H1 (cell line): ENCODE measurements around the gene GALNTL6. TPM values are rescaled to one million over a fixed set of nuclear protein-coding genes. Genes with fewer than 3 reads are reported as not detected.

ENCODE experiments used
- CTCF ChIA-PET: fragments of 300-600 bp; sonication (Branson Sonifier 250); formaldehyde crosslinking; loops from one replicate; lab custom pipeline; 2021; ENCODE audit not compliant: partially characterized antibody; lab: Charles Lee
- POLR2A ChIA-PET: fragments of 300-600 bp; sonication (Branson Sonifier 250); formaldehyde crosslinking; loops from one replicate; lab custom pipeline; 2021; ENCODE audit warnings: inconsistent platforms; ENCODE audit not compliant: partially characterized antibody; lab: Charles Lee
- DNase-seq, 2 experiments: peaks; one replicate each; pipeline versions ENCODE4 v3.0.0 to v3.0.0-alpha.2; 2010 to 2022; ENCODE audit warnings: low spot score in 2 of 2, low read depth in 1 of 2, mixed read lengths in 1 of 2
- FAIRE-seq: peaks from 2 replicates; lab custom pipeline; 2011; peaks lifted over from hg19 to GRCh38; lab: Jason Lieb, UNC
- H2AFZ ChIP-seq: 2 replicates; pipeline ENCODE4 v1.8.1; 2012; ENCODE audit warnings: low read length, inconsistent platforms
- H2AK5ac ChIP-seq: 2 replicates; pipeline ENCODE4 v1.6.1; 2013; ENCODE audit warnings: low read depth, low read length
- H2BK120ac ChIP-seq: replicated peaks from 2 replicates; pipeline ENCODE3; 2013; ENCODE audit warnings: low read depth, low read length, inconsistent platforms
- H2BK12ac ChIP-seq: 2 replicates; pipeline ENCODE4 v1.6.1; 2013; ENCODE audit warnings: low read depth, low read length
- H2BK15ac ChIP-seq: 2 replicates; pipeline ENCODE4 v1.6.1; 2013; ENCODE audit warnings: low read length
- H2BK20ac ChIP-seq: 2 replicates; pipeline ENCODE4 v1.6.1; 2013; ENCODE audit warnings: low read length
- H2BK5ac ChIP-seq: 2 replicates; pipeline ENCODE4 v1.6.1; 2013; ENCODE audit warnings: low read depth, low read length
- H3K14ac ChIP-seq: 2 replicates; pipeline ENCODE4 v1.6.1; 2013; ENCODE audit warnings: inconsistent platforms; ENCODE audit not compliant: insufficient read length
- H3K18ac ChIP-seq: 2 replicates; pipeline ENCODE4 v1.6.1; 2013; ENCODE audit warnings: low read length; ENCODE audit errors: extremely low read depth
- H3K23ac ChIP-seq: 2 replicates; pipeline ENCODE4 v1.6.1; 2013; ENCODE audit warnings: inconsistent platforms; ENCODE audit not compliant: insufficient read length
- H3K23me2 ChIP-seq: 2 replicates; pipeline ENCODE4 v1.6.1; 2013; ENCODE audit warnings: low read depth, low read length
- H3K27ac ChIP-seq: 2 replicates; pipeline ENCODE4 v1.6.1; 2011; ENCODE audit warnings: low read depth, low read length, inconsistent platforms
- H3K27me3 ChIP-seq, 4 experiments: replicated peaks in 1 of 4; 1 replicate in 1 of 4; 2 replicates in 3 of 4; pipeline versions ENCODE4 v1.6.1 to v1.8.1; 2011 to 2013; ENCODE audit warnings: low read length in 3 of 4, mild to moderate bottlenecking in 3 of 4, inconsistent platforms in 2 of 4, mixed read lengths in 2 of 4, moderate library complexity in 1 of 4; ENCODE audit not compliant: control insufficient read depth in 3 of 4, insufficient read depth in 3 of 4; ENCODE audit errors: extremely low read depth in 1 of 4
- H3K36me3 ChIP-seq, 4 experiments: 2 replicates each; pipeline versions ENCODE4 v1.6.1 to v1.8.1; 2011 to 2013; ENCODE audit warnings: mild to moderate bottlenecking in 4 of 4, low read length in 3 of 4, moderate library complexity in 2 of 4, control low read depth in 1 of 4, inconsistent platforms in 1 of 4; ENCODE audit not compliant: insufficient read depth in 4 of 4, control insufficient read depth in 2 of 4
- H3K4ac ChIP-seq: replicated peaks from 2 replicates; pipeline ENCODE3; 2013; ENCODE audit warnings: low read length, low read depth, mixed read lengths, inconsistent platforms; ENCODE audit not compliant: insufficient read length
- H3K4me1 ChIP-seq, 4 experiments: replicated peaks in 1 of 4; 1 replicate in 1 of 4; 2 replicates in 3 of 4; pipeline versions ENCODE4 v1.6.1 to v1.8.1; 2011 to 2013; ENCODE audit warnings: low read length in 3 of 4, inconsistent platforms in 2 of 4, mixed read lengths in 1 of 4; ENCODE audit not compliant: insufficient read depth in 4 of 4, control insufficient read depth in 3 of 4
- H3K4me2 ChIP-seq, 2 experiments: 2 replicates each; pipeline versions ENCODE4 v1.6.1 to v1.8.1; 2011 to 2013; ENCODE audit warnings: low read depth in 2 of 2, low read length in 2 of 2, control low read depth in 1 of 2, inconsistent platforms in 1 of 2, mild to moderate bottlenecking in 1 of 2; ENCODE audit not compliant: insufficient read depth in 1 of 2
- H3K4me3 ChIP-seq, 4 experiments: fragments of 200-600, 300-600 bp in 1 of 4; sonication (generic), shearing (Covaris generic), sonication (Bioruptor Twin) in 1 of 4; 2 replicates each; pipeline versions ENCODE4 v1.5.1 to v1.8.1; 2011 to 2016; ENCODE audit warnings: low read length in 4 of 4, low read depth in 3 of 4, control low read depth in 2 of 4, inconsistent platforms in 2 of 4, mild to moderate bottlenecking in 2 of 4, mixed read lengths in 1 of 4, moderate library complexity in 1 of 4; ENCODE audit not compliant: insufficient read depth in 2 of 4; ENCODE audit errors: extremely low read depth in 1 of 4
- H3K56ac ChIP-seq: replicated peaks from 2 replicates; pipeline ENCODE3; 2013; ENCODE audit warnings: low read depth, mild to moderate bottlenecking, mixed read lengths, low read length, inconsistent platforms; ENCODE audit not compliant: insufficient read length
- H3K79me1 ChIP-seq: 2 replicates; pipeline ENCODE4 v1.6.1; 2013; ENCODE audit warnings: low read depth, low read length, control low read depth
- H3K79me2 ChIP-seq, 2 experiments: 2 replicates each; pipeline versions ENCODE4 v1.6.1 to v1.8.1; 2012 to 2013; ENCODE audit warnings: low read length in 2 of 2, mild to moderate bottlenecking in 2 of 2, inconsistent platforms in 1 of 2; ENCODE audit not compliant: insufficient read depth in 2 of 2, control insufficient read depth in 1 of 2
- H3K9ac ChIP-seq, 4 experiments: replicated peaks in 1 of 4; 1 replicate in 1 of 4; 2 replicates in 3 of 4; pipeline versions ENCODE4 v1.6.1 to v1.8.1; 2011 to 2013; ENCODE audit warnings: low read depth in 3 of 4, low read length in 3 of 4, control low read depth in 2 of 4, mild to moderate bottlenecking in 2 of 4, moderate library complexity in 2 of 4, inconsistent platforms in 1 of 4; ENCODE audit errors: extremely low read depth in 1 of 4
- H3K9me3 ChIP-seq, 2 experiments: 2 replicates each; pipeline versions ENCODE4 v1.6.1 to v1.8.1; 2012 to 2013; ENCODE audit warnings: mild to moderate bottlenecking in 2 of 2, moderate library complexity in 2 of 2, control low read depth in 1 of 2, inconsistent platforms in 1 of 2, low read depth in 1 of 2, low read length in 1 of 2, mixed read lengths in 1 of 2; ENCODE audit not compliant: insufficient read depth in 2 of 2
- H4K20me1 ChIP-seq, 2 experiments: replicated peaks in 1 of 2; 2 replicates each; pipeline versions ENCODE3 to v1.8.1; 2011 to 2013; ENCODE audit warnings: inconsistent platforms in 2 of 2, low read length in 2 of 2, mild to moderate bottlenecking in 1 of 2; ENCODE audit not compliant: insufficient read depth in 2 of 2, control insufficient read depth in 1 of 2
- H4K5ac ChIP-seq: 2 replicates; pipeline ENCODE4 v1.6.1; 2013; ENCODE audit warnings: low read length, low read depth, mixed read lengths, inconsistent platforms; ENCODE audit not compliant: insufficient read length
- H4K8ac ChIP-seq: 2 replicates; pipeline ENCODE4 v1.8.0; 2013; ENCODE audit warnings: mild to moderate bottlenecking, moderate library complexity, low read length, inconsistent platforms; ENCODE audit not compliant: insufficient read depth; ENCODE audit errors: extremely low read depth
- H4K91ac ChIP-seq: replicated peaks from 2 replicates; pipeline ENCODE3; 2013; ENCODE audit warnings: low read length, mixed read lengths, inconsistent platforms; ENCODE audit not compliant: insufficient read length
- BRCA1 ChIP-seq: IDR thresholded peaks from 2 replicates; pipeline ENCODE4 v1.6.1; 2012; ENCODE audit warnings: low read depth, low read length, improper control_type of control experiment
- CBX5 ChIP-seq: fragments of 300-800, 300-1000 bp; sonication (generic); IDR thresholded peaks from 2 replicates; pipeline ENCODE4 v1.7.1; 2016; ENCODE audit warnings: antibody characterized with exemption, low read length, low read depth
- CEBPB ChIP-seq: IDR thresholded peaks from 2 replicates; pipeline ENCODE4 v1.6.1; 2012; ENCODE audit warnings: low read depth, low read length
- CHD1 ChIP-seq: IDR thresholded peaks from 2 replicates; pipeline ENCODE4 v1.6.1; 2012; ENCODE audit warnings: low read depth, low read length, improper control_type of control experiment
- KDM1A ChIP-seq: fragments of 200-600, 300-600 bp; sonication (generic); IDR thresholded peaks from 2 replicates; pipeline ENCODE4 v1.7.1; 2016; ENCODE audit warnings: mild to moderate bottlenecking, low read length, borderline replicate concordance
- MAFK ChIP-seq: IDR thresholded peaks from 2 replicates; pipeline ENCODE4 v1.6.1; 2012; ENCODE audit warnings: low read depth, mild to moderate bottlenecking, improper control_type of control experiment, low read length
- POLR2AphosphoS5 ChIP-seq: IDR thresholded peaks from 2 replicates; pipeline ENCODE4 v1.6.1; 2011; ENCODE audit warnings: low read depth, low read length
- RBBP5 ChIP-seq: IDR thresholded peaks from 2 replicates; pipeline ENCODE4 v1.7.1; 2012; ENCODE audit warnings: low read depth, mild to moderate bottlenecking, inconsistent platforms, low read length, moderate library complexity, borderline replicate concordance
- SIN3A ChIP-seq, 2 experiments: IDR thresholded peaks in 1 of 2; conservative IDR thresholded peaks in 1 of 2; 2 replicates each; pipeline ENCODE4 v1.6.1; 2011 to 2012; ENCODE audit warnings: low read length in 2 of 2, improper control_type of control experiment in 1 of 2, low read depth in 1 of 2, mild to moderate bottlenecking in 1 of 2
- TBP ChIP-seq: IDR thresholded peaks from 2 replicates; pipeline ENCODE4 v1.6.1; 2011; ENCODE audit warnings: low read depth, low read length, improper control_type of control experiment
- TEAD4 ChIP-seq: IDR thresholded peaks from 2 replicates; pipeline ENCODE4 v1.6.1; 2012; ENCODE audit warnings: low read depth, low read length, inconsistent platforms, mixed read lengths
- WGBS, 2 experiments: shearing (Covaris generic) in 1 of 2; methylation state at CpG; one replicate each; pipeline versions ENCODE4 v1.1.6 to v1.1.7; 2013 to 2015; ENCODE audit warnings: low lambda C conversion rate in 2 of 2, mixed read lengths in 2 of 2, inconsistent platforms in 1 of 2, low coverage in 1 of 2, missing lambda C conversion rate in 1 of 2; ENCODE audit not compliant: insufficient replicate concordance in 2 of 2, insufficient coverage in 1 of 2, insufficient read length in 1 of 2; ENCODE audit errors: extremely low coverage in 1 of 2, missing lambda C conversion rate in 1 of 2; 5-methylcytosine and 5-hydroxymethylcytosine counted together
- polyA plus RNA-seq, 7 experiments: library from polyadenylated mRNA; depleted of rRNA in 3 of 7; stranded (reverse) in 5 of 7; unstranded in 2 of 7; fragments of >200 nt in 5 of 7; fragments of 200-250 nt in 2 of 7; gene quantifications; 1 replicate in 5 of 7; 2 replicates in 1 of 7; 4 replicates in 1 of 7; pipeline versions ENCODE4 v1.2.1 to v1.2.3, GENCODE V29; 2011 to 2013; ENCODE audit warnings: missing spikeins in 2 of 7, mixed read lengths in 2 of 7
- total RNA-seq: library from RNA; stranded (reverse); fragmentation: NEBNext Ultra II Directional; extraction: Animal tissue kit (Norgen Biotek cat#: 25700); gene quantifications from 2 replicates; pipeline ENCODE4 v1.2.1, GENCODE V29; 2021
- TF ChIP-seq, protein P1 (sequence below): IDR thresholded peaks from 2 replicates; pipeline ENCODE4 v1.6.1; 2012; ENCODE audit warnings: inconsistent platforms

Gene GALNTL6
- total and polyA plus RNA-seq, 2 of the 8 experiments (the other 6 are each of a cell fraction or from before 2014, with no cell fraction given): 0.03 to 0.32 TPM

DNA sequence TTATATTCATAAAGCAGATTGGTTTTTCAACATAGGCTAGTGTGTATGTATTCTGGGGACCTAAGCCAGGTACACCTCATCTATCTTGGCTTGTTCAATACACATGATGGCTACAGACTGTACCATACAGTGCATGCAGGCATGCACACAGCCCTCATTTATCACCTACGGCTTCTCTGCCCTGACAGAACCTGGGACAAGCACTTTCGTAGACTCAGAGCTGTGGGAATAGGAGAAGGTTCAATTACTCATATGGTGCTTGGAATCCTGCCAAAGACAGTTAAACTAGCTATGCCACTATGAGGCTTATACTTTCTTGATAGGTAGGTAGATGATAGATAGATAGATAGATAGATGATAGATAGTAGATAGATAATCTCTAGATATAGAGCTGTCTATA is 457.2 kb downstream of the GALNTL6 start:
- 91% methylated on average over 2 of the region's 2 CpGs; no CpG with 5 or more reads in 1 of the 2 experiments for WGBS, 2 experiments
- H3K9ac ChIP-seq: no peak overlapping the region
- ChIA-PET POLR2A (no interaction called here), CTCF (no interaction called here)
- no peak overlapping the region for H3K23ac ChIP-seq
- no peaks in the 10 kb centered on the region for H3K4me1 ChIP-seq
- no peak overlapping the region for H2BK20ac ChIP-seq
- H3K9me3 ChIP-seq: no peaks in the 10 kb centered on the region
- no peaks in the 10 kb centered on the region for H3K79me1 ChIP-seq
- H2AK5ac ChIP-seq: no peak overlapping the region
- no peak overlapping the region for H4K8ac ChIP-seq
- FAIRE-seq (no peak), DNase-seq (no peak)
- H3K27ac ChIP-seq: no peak overlapping the region
- no peaks in the 10 kb centered on the region for H3K79me2 ChIP-seq
- no peak overlapping the region for H3K18ac ChIP-seq
- H2BK120ac ChIP-seq: no peak overlapping the region
- H2BK12ac ChIP-seq: no peak overlapping the region
- H3K56ac ChIP-seq: no peak overlapping the region
- H3K36me3 ChIP-seq: no peaks in the 10 kb centered on the region
- H4K20me1 ChIP-seq: no peaks in the 10 kb centered on the region
- H4K91ac ChIP-seq: no peak overlapping the region
- H2AFZ ChIP-seq: no peak overlapping the region
- H3K27me3 ChIP-seq: no peaks in the 10 kb centered on the region
- no peak overlapping the region for H3K4ac ChIP-seq
- no peak overlapping the region for H4K5ac ChIP-seq
- no peak overlapping the region for H3K4me3 ChIP-seq
- H3K23me2 ChIP-seq: no peaks in the 10 kb centered on the region
- H3K4me2 ChIP-seq: no peak overlapping the region
- TF ChIP-seq TBP (no peak), KDM1A (no peak), CHD1 (no peak), CEBPB (no peak), BRCA1 (no peak), TEAD4 (no peak), MAFK (no peak), POLR2AphosphoS5 (no peak), CBX5 (no peak), RBBP5 (no peak), SIN3A (conservative IDR thresholded peaks at IDR 0.05 in 1 of 2, IDR thresholded peaks at IDR 0.05 in 1 of 2; ENCODE audit: low read depth in 1 of 2, low read length in 2 of 2) (no peak)
- TF ChIP-seq, protein P1, sequence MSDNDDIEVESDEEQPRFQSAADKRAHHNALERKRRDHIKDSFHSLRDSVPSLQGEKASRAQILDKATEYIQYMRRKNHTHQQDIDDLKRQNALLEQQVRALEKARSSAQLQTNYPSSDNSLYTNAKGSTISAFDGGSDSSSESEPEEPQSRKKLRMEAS: no peak
- no peak overlapping the region for H3K14ac ChIP-seq
- no peak overlapping the region for H2BK5ac ChIP-seq
- H2BK15ac ChIP-seq: no peak overlapping the region
